Prostate gland (tissue), 2 donors: ENCODE results near the gene GALK1.

Experiments used
- CTCF ChIP-seq, 4 experiments: fragments of 200-600 bp in 2 of 4; fragments of 450-650 bp in 2 of 4; sonication (generic) in 2 of 4; IDR thresholded peaks; 1 replicate in 3 of 4; 2 replicates in 1 of 4; pipeline ENCODE4 v1.5.1; 2016 to 2019; ENCODE audit warnings: antibody characterized with exemption in 4 of 4, mild to moderate bottlenecking in 2 of 4, moderate library complexity in 2 of 4
- POLR2A ChIP-seq: fragments of 450-650 bp; IDR thresholded peaks from one replicate; pipeline ENCODE4 v1.6.1; 2016; ENCODE audit warnings: antibody characterized with exemption, mild to moderate bottlenecking
- POLR2AphosphoS5 ChIP-seq: sonication (generic); formaldehyde crosslinking; IDR thresholded peaks from one replicate; pipeline ENCODE4 v1.6.1; 2017; ENCODE audit warnings: antibody characterized with exemption

GRCh38 chr17:75785016-75785890, 20.3 kb upstream of the GALK1 start:
- TF ChIP-seq CTCF (IDR thresholded peaks at IDR 0.05) (no peak), POLR2AphosphoS5 (peak; percentile 79), POLR2A (peak; percentile 55)
